Endothelial cell of umbilical vein (primary cell): ENCODE measurements around the gene KCNMA1.

ENCODE experiments used
- JUN ChIP-seq: IDR thresholded peaks from 2 replicates; pipeline ENCODE4 v1.6.1; 2011; ENCODE audit warnings: borderline replicate concordance, low read depth; ENCODE audit not compliant: insufficient read length, insufficient read depth
- POLR2A ChIP-seq: IDR thresholded peaks from 2 replicates; pipeline ENCODE4 v1.6.1; 2012; ENCODE audit warnings: low read depth, mild to moderate bottlenecking, control low read depth, low read length
- TF ChIP-seq, protein P1 (sequence below), 2 donors: IDR thresholded peaks; 1 replicate in 1 of 2; 2 replicates in 1 of 2; pipeline ENCODE4 v1.5.1; 2011; ENCODE audit warnings: low read length in 2 of 2, mild to moderate bottlenecking in 2 of 2, moderate library complexity in 2 of 2, control low read depth in 1 of 2, inconsistent platforms in 1 of 2, low read depth in 1 of 2; ENCODE audit not compliant: insufficient read depth in 1 of 2; ENCODE audit errors: extremely low read depth in 1 of 2

- no peak for TF ChIP-seq JUN
- TF ChIP-seq, protein P1, sequence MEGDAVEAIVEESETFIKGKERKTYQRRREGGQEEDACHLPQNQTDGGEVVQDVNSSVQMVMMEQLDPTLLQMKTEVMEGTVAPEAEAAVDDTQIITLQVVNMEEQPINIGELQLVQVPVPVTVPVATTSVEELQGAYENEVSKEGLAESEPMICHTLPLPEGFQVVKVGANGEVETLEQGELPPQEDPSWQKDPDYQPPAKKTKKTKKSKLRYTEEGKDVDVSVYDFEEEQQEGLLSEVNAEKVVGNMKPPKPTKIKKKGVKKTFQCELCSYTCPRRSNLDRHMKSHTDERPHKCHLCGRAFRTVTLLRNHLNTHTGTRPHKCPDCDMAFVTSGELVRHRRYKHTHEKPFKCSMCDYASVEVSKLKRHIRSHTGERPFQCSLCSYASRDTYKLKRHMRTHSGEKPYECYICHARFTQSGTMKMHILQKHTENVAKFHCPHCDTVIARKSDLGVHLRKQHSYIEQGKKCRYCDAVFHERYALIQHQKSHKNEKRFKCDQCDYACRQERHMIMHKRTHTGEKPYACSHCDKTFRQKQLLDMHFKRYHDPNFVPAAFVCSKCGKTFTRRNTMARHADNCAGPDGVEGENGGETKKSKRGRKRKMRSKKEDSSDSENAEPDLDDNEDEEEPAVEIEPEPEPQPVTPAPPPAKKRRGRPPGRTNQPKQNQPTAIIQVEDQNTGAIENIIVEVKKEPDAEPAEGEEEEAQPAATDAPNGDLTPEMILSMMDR (IDR thresholded peaks at IDR 0.05; ENCODE audit: extremely low read depth in 1 of 2, insufficient read depth in 1 of 2, low read depth in 1 of 2, low read length in 2 of 2), result no peak
- TF ChIP-seq POLR2A, result no peak
Measured at GRCh38 chr10:77034240-77034639, 603.4 kb downstream of the KCNMA1 start.
